Subcutaneous abdominal adipose tissue (tissue), 5 donors: ENCODE results near the gene STK32B.

Experiments used
- H3K27ac ChIP-seq: one replicate; pipeline ENCODE4 v1.7.0; 2013; ENCODE audit warnings: low read depth, mild to moderate bottlenecking, inconsistent platforms, low read length, moderate library complexity
- H3K27me3 ChIP-seq, 5 donors: one replicate each; pipeline ENCODE4 v1.7.0; 2013; ENCODE audit warnings: low read length in 5 of 5, inconsistent platforms in 1 of 5; ENCODE audit not compliant: control insufficient read depth in 5 of 5, insufficient read depth in 4 of 5
- H3K36me3 ChIP-seq, 5 donors: one replicate each; pipeline ENCODE4 v1.7.0; 2013; ENCODE audit warnings: low read length in 5 of 5; ENCODE audit not compliant: control insufficient read depth in 5 of 5, insufficient read depth in 5 of 5
- H3K4me1 ChIP-seq, 5 donors: one replicate each; pipeline ENCODE4 v1.7.0; 2013; ENCODE audit warnings: low read length in 5 of 5, mild to moderate bottlenecking in 3 of 5, moderate library complexity in 1 of 5; ENCODE audit not compliant: control insufficient read depth in 5 of 5, insufficient read depth in 5 of 5
- H3K4me3 ChIP-seq, 5 donors: one replicate each; pipeline ENCODE4 v1.7.0; 2013; ENCODE audit warnings: low read length in 5 of 5, low read depth in 1 of 5
- H3K9ac ChIP-seq, 5 donors: one replicate each; pipeline ENCODE4 v1.7.0; 2013; ENCODE audit warnings: low read length in 5 of 5, mild to moderate bottlenecking in 4 of 5, moderate library complexity in 3 of 5
- H3K9me3 ChIP-seq, 5 donors: one replicate each; pipeline ENCODE4 v1.7.0; 2013; ENCODE audit warnings: low read length in 5 of 5; ENCODE audit not compliant: control insufficient read depth in 5 of 5
- donor health status: healthy.
- donor health status: healthy.
- donor health status: healthy.
- donor health status: healthy.
- donor health status: healthy.

STK32B gene

DNA sequence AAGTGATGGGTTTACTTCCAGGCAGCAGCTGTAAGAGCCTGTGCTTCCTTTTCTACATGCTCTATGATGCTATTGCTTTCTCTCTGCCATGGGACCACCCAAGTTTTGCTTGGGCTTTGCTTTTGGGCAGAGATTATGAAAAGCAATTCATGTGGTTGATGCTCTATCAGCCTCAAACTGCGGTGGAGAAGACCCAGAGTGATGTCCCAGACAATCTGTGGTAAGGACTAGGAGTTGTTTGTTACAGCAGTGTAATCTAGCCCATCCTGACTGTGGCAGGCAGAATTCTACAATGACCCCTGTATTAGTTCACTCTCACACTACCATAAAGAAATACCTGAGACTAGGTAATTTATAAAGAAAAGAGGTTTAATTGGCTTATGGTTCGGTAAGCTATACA is 22.8 kb upstream of the STK32B start:
- Histone ChIP-seq H3K27ac (no peak overlapping the region), H3K9me3 (peaks cover 0 to under 1% (median 0%) of the 10 kb centered on the region in 5 donors), H3K9ac (no peak overlapping the region), H3K36me3 (no peaks in the 10 kb centered on the region), H3K4me1 (peaks cover 5 to 30% (median 23%) of the 10 kb centered on the region in 5 donors), H3K4me3 (no peak overlapping the region), H3K27me3 (no peaks in the 10 kb centered on the region)

GRCh38 chr4:5029447-5029846 is 21.8 kb upstream of the STK32B start:
- peaks cover 6 to 35% (median 26%) of the 10 kb centered on the region in 5 donors for H3K4me1 ChIP-seq
- H3K4me3 ChIP-seq, result no peak overlapping the region
- no peak overlapping the region for H3K9ac ChIP-seq
- no peak overlapping the region for H3K27ac ChIP-seq
- no peaks in the 10 kb centered on the region for H3K9me3 ChIP-seq
- no peaks in the 10 kb centered on the region for H3K27me3 ChIP-seq
- H3K36me3 ChIP-seq, result no peaks in the 10 kb centered on the region

DNA sequence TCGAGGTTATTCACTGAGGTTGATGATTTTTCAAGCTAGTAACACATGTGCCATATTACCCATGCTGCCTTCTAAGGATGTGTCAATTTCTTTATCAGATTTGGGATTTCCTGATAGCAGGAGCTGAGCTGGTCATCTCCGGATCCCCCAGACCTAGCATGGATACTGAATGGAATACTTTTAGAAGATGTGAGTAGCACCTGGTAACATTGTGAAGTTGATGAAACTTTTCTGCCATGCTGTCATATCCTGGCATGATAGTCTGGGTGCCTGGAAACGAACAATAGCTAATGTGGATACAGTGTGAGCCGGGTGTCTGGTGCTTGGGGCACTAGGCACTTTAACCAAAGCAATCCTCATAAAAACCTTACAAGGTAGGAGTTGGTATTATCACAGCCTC is 21.1 kb upstream of the STK32B start:
- H3K27me3 ChIP-seq, result no peaks in the 10 kb centered on the region
- no peak overlapping the region for H3K9ac ChIP-seq
- no peaks in the 10 kb centered on the region for H3K36me3 ChIP-seq
- H3K9me3 ChIP-seq, result no peaks in the 10 kb centered on the region
- H3K27ac ChIP-seq, result no peak overlapping the region
- H3K4me1 ChIP-seq, result peaks cover 5 to 41% (median 24%) of the 10 kb centered on the region in 5 donors
- H3K4me3 ChIP-seq, result no peak overlapping the region

GRCh38 chr4:5030927-5031326 is 20.4 kb upstream of the STK32B start:
- H3K9me3 ChIP-seq, result no peaks in the 10 kb centered on the region
- no peaks in the 10 kb centered on the region for H3K27me3 ChIP-seq
- peaks cover 5 to 43% (median 23%) of the 10 kb centered on the region in 5 donors for H3K4me1 ChIP-seq
- H3K36me3 ChIP-seq, result no peaks in the 10 kb centered on the region
- H3K9ac ChIP-seq, result no peak overlapping the region
- no peak overlapping the region for H3K4me3 ChIP-seq
- H3K27ac ChIP-seq, result no peak overlapping the region

GRCh38 chr4:5032813-5033212 is 18.5 kb upstream of the STK32B start:
- Histone ChIP-seq H3K27me3 (no peaks in the 10 kb centered on the region), H3K4me3 (peak overlapping the region in 3 of 5 donors; percentile 1 to 19 (median 12)), H3K9me3 (no peaks in the 10 kb centered on the region), H3K9ac (no peak overlapping the region), H3K36me3 (no peaks in the 10 kb centered on the region), H3K4me1 (peaks cover 5 to 50% (median 35%) of the 10 kb centered on the region in 5 donors), H3K27ac (peak overlapping the region; percentile 54)

DNA sequence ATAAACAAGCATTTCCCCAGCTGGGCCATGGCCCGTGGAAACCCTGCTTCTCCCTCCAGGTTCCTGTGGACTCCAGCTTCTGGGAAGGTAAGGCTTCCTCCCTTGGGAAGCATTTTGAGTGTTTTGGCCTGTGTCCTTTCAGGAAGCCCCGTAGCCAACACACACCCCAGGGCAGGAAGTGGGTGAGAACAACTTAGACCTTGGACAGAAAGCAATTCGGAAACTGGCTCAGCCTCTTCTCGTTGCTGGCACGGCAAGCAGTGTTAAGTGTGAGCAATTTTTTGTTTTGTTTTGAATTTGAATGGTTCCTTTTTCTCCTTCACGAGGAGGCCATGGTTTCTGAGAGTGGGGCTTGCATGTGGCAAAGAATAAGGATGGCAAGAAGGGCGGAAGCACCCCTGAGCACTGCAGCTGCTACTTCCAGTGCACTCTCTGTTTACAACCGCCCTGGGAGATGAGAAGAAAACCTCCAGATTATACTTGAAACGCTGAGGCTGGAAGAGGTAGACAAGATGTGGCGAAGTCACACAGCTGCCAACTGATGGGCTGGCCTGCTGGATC is 17.9 kb upstream of the STK32B start:
- no peaks in the 10 kb centered on the region for H3K36me3 ChIP-seq
- no peaks in the 10 kb centered on the region for H3K27me3 ChIP-seq
- H3K4me3 ChIP-seq, result peak overlapping the region in 3 of 5 donors; percentile 1 to 19 (median 12)
- H3K9me3 ChIP-seq, result no peaks in the 10 kb centered on the region
- H3K27ac ChIP-seq, result peak overlapping the region; percentile 28
- no peak overlapping the region for H3K9ac ChIP-seq
- peaks cover 5 to 52% (median 36%) of the 10 kb centered on the region in 5 donors for H3K4me1 ChIP-seq

DNA sequence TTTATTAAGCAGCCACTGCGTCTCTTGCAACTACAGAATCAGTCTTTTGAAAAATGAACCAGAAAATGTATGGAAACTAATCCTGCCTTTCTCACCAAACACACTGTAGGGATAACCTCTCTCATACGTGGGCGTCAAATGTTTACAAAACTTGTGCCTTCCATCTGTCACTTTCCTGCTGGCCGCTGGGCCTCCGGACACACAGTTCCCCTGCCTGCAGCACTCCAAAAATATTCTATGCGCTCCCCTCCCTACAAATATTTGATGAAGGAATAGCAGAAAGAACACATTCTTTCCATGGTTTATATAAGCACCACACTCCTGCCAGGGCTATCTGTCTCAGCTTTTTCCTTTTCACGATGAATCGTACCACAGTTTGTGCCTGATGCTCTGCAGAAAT is 17.1 kb upstream of the STK32B start:
- Histone ChIP-seq H3K9me3 (no peaks in the 10 kb centered on the region), H3K27ac (peak overlapping the region; percentile 28), H3K9ac (no peak overlapping the region), H3K27me3 (no peaks in the 10 kb centered on the region), H3K36me3 (no peaks in the 10 kb centered on the region), H3K4me1 (peaks cover 5 to 54% (median 36%) of the 10 kb centered on the region in 5 donors), H3K4me3 (no peak overlapping the region)

- no peak overlapping the region for H3K9ac ChIP-seq
- no peak overlapping the region for H3K4me3 ChIP-seq
- H3K36me3 ChIP-seq, result no peaks in the 10 kb centered on the region
- H3K4me1 ChIP-seq, result peaks cover 5 to 43% (median 36%) of the 10 kb centered on the region in 5 donors
- no peaks in the 10 kb centered on the region for H3K27me3 ChIP-seq
- no peak overlapping the region for H3K27ac ChIP-seq
- H3K9me3 ChIP-seq, result no peaks in the 10 kb centered on the region
Measured at GRCh38 chr4:5036239-5036638, 15.0 kb upstream of the STK32B start.

- peaks cover 5 to 44% (median 37%) of the 10 kb centered on the region in 5 donors for H3K4me1 ChIP-seq
- peak overlapping the region in 1 of 5 donors; percentile 6 for H3K4me3 ChIP-seq
- H3K36me3 ChIP-seq, result no peaks in the 10 kb centered on the region
- H3K9me3 ChIP-seq, result no peaks in the 10 kb centered on the region
- H3K27me3 ChIP-seq, result no peaks in the 10 kb centered on the region
- H3K9ac ChIP-seq, result no peak overlapping the region
- H3K27ac ChIP-seq, result peak overlapping the region; percentile 5
Measured at GRCh38 chr4:5037553-5038551, 13.4 kb upstream of the STK32B start.

GRCh38 chr4:5039800-5040199 is 11.5 kb upstream of the STK32B start:
- H3K27ac ChIP-seq, result no peak overlapping the region
- H3K9me3 ChIP-seq, result no peaks in the 10 kb centered on the region
- H3K27me3 ChIP-seq, result peaks cover 0 to 3% (median 0%) of the 10 kb centered on the region in 5 donors
- H3K9ac ChIP-seq, result no peak overlapping the region
- peaks cover 2 to 39% (median 33%) of the 10 kb centered on the region in 5 donors for H3K4me1 ChIP-seq
- H3K36me3 ChIP-seq, result no peaks in the 10 kb centered on the region
- no peak overlapping the region for H3K4me3 ChIP-seq
